H9 (cell line): ENCODE measurements around the gene METTL27. TPM values are rescaled to one million over a fixed set of nuclear protein-coding genes. Genes with fewer than 3 reads are reported as not detected.

Source experiments
- DNase-seq: peaks from one replicate; pipeline ENCODE4 v3.0.0-alpha.2; 2017
- H2AFZ ChIP-seq: one replicate; pipeline ENCODE4 v1.6.1; 2013; ENCODE audit warnings: mild to moderate bottlenecking, low read length, control low read depth, moderate library complexity
- H2AK5ac ChIP-seq: 2 replicates; pipeline ENCODE4 v1.6.1; 2013; ENCODE audit warnings: low read length, control low read depth, mixed read lengths; ENCODE audit not compliant: insufficient read length
- H2BK120ac ChIP-seq: one replicate; pipeline ENCODE4 v1.6.1; 2013; ENCODE audit warnings: low read depth, mild to moderate bottlenecking, low read length, control low read depth, inconsistent platforms; ENCODE audit not compliant: poor library complexity, severe bottlenecking
- H2BK12ac ChIP-seq: 2 replicates; pipeline ENCODE4 v1.6.1; 2013; ENCODE audit warnings: low read length, control low read depth, mixed read lengths, low read depth; ENCODE audit not compliant: insufficient read length
- H2BK15ac ChIP-seq: 2 replicates; pipeline ENCODE4 v1.6.1; 2013; ENCODE audit warnings: low read depth, low read length, control low read depth
- H2BK20ac ChIP-seq: one replicate; pipeline ENCODE4 v1.6.1; 2013; ENCODE audit warnings: low read depth, mild to moderate bottlenecking, low read length, control low read depth, inconsistent platforms; ENCODE audit not compliant: poor library complexity, severe bottlenecking
- H2BK5ac ChIP-seq: 2 replicates; pipeline ENCODE4 v1.6.1; 2013; ENCODE audit warnings: low read length, control low read depth, mixed read lengths; ENCODE audit not compliant: insufficient read length
- H3K14ac ChIP-seq: 2 replicates; pipeline ENCODE4 v1.6.1; 2013; ENCODE audit warnings: low read length, control low read depth; ENCODE audit not compliant: insufficient read depth
- H3K18ac ChIP-seq: 2 replicates; pipeline ENCODE4 v1.6.1; 2013; ENCODE audit warnings: low read depth, mild to moderate bottlenecking, mixed read lengths, low read length, control low read depth; ENCODE audit not compliant: insufficient read length
- H3K23ac ChIP-seq: 2 replicates; pipeline ENCODE4 v1.6.1; 2013; ENCODE audit warnings: low read length, control low read depth, mixed read lengths, low read depth; ENCODE audit not compliant: insufficient read length
- H3K23me2 ChIP-seq: 2 replicates; pipeline ENCODE4 v1.6.1; 2013; ENCODE audit warnings: low read depth, mild to moderate bottlenecking, mixed read lengths, low read length, control low read depth; ENCODE audit not compliant: insufficient read length, poor library complexity, severe bottlenecking
- H3K27ac ChIP-seq: 2 replicates; pipeline ENCODE4 v1.5.1; 2013; ENCODE audit warnings: low read length, control low read depth, mixed read lengths, low read depth; ENCODE audit not compliant: insufficient read length
- H3K27me3 ChIP-seq: 2 replicates; pipeline ENCODE4 v1.6.1; 2013; ENCODE audit warnings: low read length, control low read depth, inconsistent platforms; ENCODE audit not compliant: insufficient read depth
- H3K4ac ChIP-seq: 2 replicates; pipeline ENCODE4 v1.6.1; 2013; ENCODE audit warnings: low read depth, mild to moderate bottlenecking, control low read depth, inconsistent platforms, low read length, moderate library complexity
- H3K4me1 ChIP-seq: 2 replicates; pipeline ENCODE4 v1.6.1; 2013; ENCODE audit warnings: low read length, control low read depth, inconsistent platforms; ENCODE audit not compliant: insufficient read depth
- H3K4me2 ChIP-seq: 2 replicates; pipeline ENCODE4 v1.6.1; 2013; ENCODE audit warnings: low read length, control low read depth, mixed read lengths; ENCODE audit not compliant: insufficient read length, insufficient read depth
- H3K56ac ChIP-seq: 2 replicates; pipeline ENCODE4 v1.6.1; 2013; ENCODE audit warnings: low read depth, mild to moderate bottlenecking, mixed read lengths, low read length, control low read depth; ENCODE audit not compliant: insufficient read length
- H3K79me1 ChIP-seq: 2 replicates; pipeline ENCODE4 v1.6.1; 2013; ENCODE audit warnings: low read depth, mild to moderate bottlenecking, moderate library complexity, low read length, control low read depth, inconsistent platforms; ENCODE audit not compliant: insufficient read depth, poor library complexity, severe bottlenecking
- H3K79me2 ChIP-seq: 2 replicates; pipeline ENCODE4 v1.6.1; 2013; ENCODE audit warnings: low read length, control low read depth, inconsistent platforms; ENCODE audit not compliant: insufficient read depth
- H3K9ac ChIP-seq: 2 replicates; pipeline ENCODE4 v1.6.1; 2013; ENCODE audit warnings: low read length, control low read depth, mixed read lengths; ENCODE audit not compliant: insufficient read length; ENCODE audit errors: extremely low read depth
- H3K9me3 ChIP-seq: one replicate; pipeline ENCODE4 v1.6.1; 2013; ENCODE audit warnings: low read depth, low read length, inconsistent platforms; ENCODE audit not compliant: control insufficient read depth
- H3T11ph ChIP-seq: one replicate; pipeline ENCODE4 v1.6.1; 2013; ENCODE audit warnings: mild to moderate bottlenecking, low read length, control low read depth, inconsistent platforms
- H4K20me1 ChIP-seq: one replicate; pipeline ENCODE4 v1.6.1; 2013; ENCODE audit not compliant: control insufficient read depth, insufficient read length, insufficient read depth
- H4K5ac ChIP-seq: 2 replicates; pipeline ENCODE4 v1.6.1; 2013; ENCODE audit warnings: low read depth, mild to moderate bottlenecking, mixed read lengths, low read length, control low read depth; ENCODE audit not compliant: insufficient read length
- H4K8ac ChIP-seq: replicated peaks from 2 replicates; pipeline ENCODE4 v1.6.1; 2013; ENCODE audit warnings: low read length, control low read depth, mixed read lengths, low read depth; ENCODE audit not compliant: insufficient read length
- H4K91ac ChIP-seq: 2 replicates; pipeline ENCODE4 v1.6.1; 2013; ENCODE audit warnings: low read depth, mild to moderate bottlenecking, moderate library complexity, mixed read lengths, low read length, control low read depth; ENCODE audit not compliant: insufficient read length
- H3K27ac Mint-ChIP-seq, 3 experiments: 2 replicates in 2 of 3; 3 replicates in 1 of 3; pipeline ENCODE4 v1.8.0; 2020 to 2021; ENCODE audit warnings: mixed read lengths in 3 of 3, mild to moderate bottlenecking in 1 of 3, moderate library complexity in 1 of 3
- H3K27me3 Mint-ChIP-seq: 2 replicates; pipeline ENCODE4 v1.8.0; 2021; ENCODE audit warnings: low read depth, mild to moderate bottlenecking, moderate library complexity, mixed read lengths
- H3K36me3 Mint-ChIP-seq, 3 experiments: 2 replicates in 2 of 3; 3 replicates in 1 of 3; pipeline ENCODE4 v1.8.0; 2020 to 2021; ENCODE audit warnings: low read depth in 3 of 3, mixed read lengths in 3 of 3; ENCODE audit not compliant: insufficient read depth in 1 of 3
- H3K4me1 Mint-ChIP-seq, 2 experiments: 2 replicates each; pipeline ENCODE4 v1.8.0; 2020; ENCODE audit warnings: mixed read lengths in 2 of 2
- H3K4me3 Mint-ChIP-seq, 2 experiments: 2 replicates in 1 of 2; 3 replicates in 1 of 2; pipeline ENCODE4 v1.8.0; 2020 to 2021; ENCODE audit warnings: mild to moderate bottlenecking in 2 of 2, mixed read lengths in 2 of 2, moderate library complexity in 1 of 2
- H3K9me3 Mint-ChIP-seq, 2 experiments: 2 replicates in 1 of 2; 3 replicates in 1 of 2; pipeline ENCODE4 v1.8.0; 2020; ENCODE audit warnings: mild to moderate bottlenecking in 2 of 2, mixed read lengths in 2 of 2, moderate library complexity in 1 of 2
- CTCF ChIP-seq: fragments of 200-600 bp; sonication (generic); conservative IDR thresholded peaks from 3 replicates; pipeline ENCODE4 v1.8.0; 2021; ENCODE audit warnings: antibody characterized with exemption, mild to moderate bottlenecking
- WGBS: extraction: QIAGEN DNeasy Blood & Tissue Kit; methylation state at CpG from one replicate; pipeline ENCODE4 v1.1.7; 2013; ENCODE audit warnings: missing lambda C conversion rate, low lambda C conversion rate, mixed read lengths; ENCODE audit not compliant: insufficient read length; ENCODE audit errors: extremely low coverage; 5-methylcytosine and 5-hydroxymethylcytosine counted together
- total RNA-seq: library from RNA; stranded (reverse); gene quantifications from 2 replicates; pipeline ENCODE4 v1.2.1, GENCODE V29; 2021

Gene METTL27
- total RNA-seq, 1 experiment from 2014 or later, result 13.5 TPM

GRCh38 chr7:73832806-73833205 is 9.5 kb downstream of the METTL27 start:
- Histone ChIP-seq H3K14ac (peak overlapping the region; percentile 64; the same call in 1 of the 2 replicates), H4K91ac (no peak overlapping the region), H3K4me1 (peaks cover 15% of the 10 kb centered on the region), H4K8ac (no peak overlapping the region), H3K9ac (peak overlapping the region; percentile 31), H4K20me1 (no peaks in the 10 kb centered on the region), H3K56ac (no peak overlapping the region), H3K4me2 (no peak overlapping the region), H2BK20ac (no peak overlapping the region), H2BK5ac (no peak overlapping the region), H3T11ph (no peak overlapping the region), H3K27ac (no peak overlapping the region), H3K79me2 (no peaks in the 10 kb centered on the region), H2BK15ac (no peak overlapping the region), H3K23ac (no peak overlapping the region), H2AFZ (no peak overlapping the region), H2BK12ac (no peak overlapping the region), H4K5ac (no peak overlapping the region), H3K27me3 (no peaks in the 10 kb centered on the region), H3K23me2 (peaks cover 9% of the 10 kb centered on the region), H2AK5ac (no peak overlapping the region), H3K4ac (no peak overlapping the region), H3K79me1 (no peaks in the 10 kb centered on the region), H2BK120ac (no peak overlapping the region), H3K9me3 (no peaks in the 10 kb centered on the region), H3K18ac (no peak overlapping the region)
- WGBS, result no CpG with 5 or more reads among the region's 13 CpGs
- peaks cover 9% of the 10 kb centered on the region; the same call in 1 of the 2 replicates for H3K27me3 Mint-ChIP-seq
- peaks cover 2 to 7% (median 5%) of the 10 kb centered on the region in 3 experiments; a peak in 4 of 7 replicates for H3K36me3 Mint-ChIP-seq
- H3K4me3 Mint-ChIP-seq, result no peak overlapping the region
- peaks cover 0 to 4% of the 10 kb centered on the region in 2 experiments; a peak in 3 of 5 replicates for H3K9me3 Mint-ChIP-seq
- H3K4me1 Mint-ChIP-seq, result peaks cover 52 to 58% of the 10 kb centered on the region in 2 experiments
- TF ChIP-seq CTCF, result no peak
- peak overlapping the region; percentile 78 to 85 (median 80); a peak in 4 of 7 replicates for H3K27ac Mint-ChIP-seq
- DNase-seq, result peak; percentile 29
